HG02571 (cell line): ENCODE measurements around the gene ACY1.

Source experiments
- ATAC-seq: cut with Tn5 transposase; IDR thresholded peaks from one replicate; pipeline ENCODE4 v1.9.1; 2021; ENCODE audit warnings: mild to moderate bottlenecking, moderate library complexity; ENCODE audit not compliant: unreplicated experiment

ACY1 gene

GRCh38 chr3:51945926-51946705 is 37.2 kb upstream of the ACY1 start:
- no peak for ATAC-seq

- no peak for ATAC-seq
These were observed 36.5 kb upstream of the ACY1 start for GRCh38 chr3:51946796-51947195.

GRCh38 chr3:51947215-51947900 is 36.0 kb upstream of the ACY1 start:
- no peak for ATAC-seq

- no peak for ATAC-seq
These were observed 35.2 kb upstream of the ACY1 start for GRCh38 chr3:51948016-51948580.

- ATAC-seq, result no peak
These were observed 34.2 kb upstream of the ACY1 start for GRCh38 chr3:51949121-51949520.

GRCh38 chr3:51950899-51951298 is 32.4 kb upstream of the ACY1 start:
- ATAC-seq, result no peak

GRCh38 chr3:51953445-51953844 is 29.9 kb upstream of the ACY1 start:
- ATAC-seq, result no peak

GRCh38 chr3:51954105-51954504 is 29.2 kb upstream of the ACY1 start:
- no peak for ATAC-seq

- no peak for ATAC-seq
These were observed 28.6 kb upstream of the ACY1 start for GRCh38 chr3:51954713-51955112.

- no peak for ATAC-seq
These were observed 28.0 kb upstream of the ACY1 start, which contains the start of gene GPR62 for GRCh38 chr3:51955175-51955892. Gene GPR62 (plus strand): TSS chr3:51955381. CDS start chr3:51955653, 272 bp downstream.

- ATAC-seq, result no peak
These were observed 27.2 kb upstream of the ACY1 start for GRCh38 chr3:51955893-51956770.

GRCh38 chr3:51957520-51958205 is 25.7 kb upstream of the ACY1 start:
- ATAC-seq, result no peak

- ATAC-seq, result no peak
These were observed 24.5 kb upstream of the ACY1 start for GRCh38 chr3:51958603-51959521.

- no peak for ATAC-seq
These were observed 23.7 kb upstream of the ACY1 start for GRCh38 chr3:51959651-51960050.

- no peak for ATAC-seq
These were observed 22.9 kb upstream of the ACY1 start for GRCh38 chr3:51960386-51960785.

- ATAC-seq, result no peak
These were observed 22.3 kb upstream of the ACY1 start for GRCh38 chr3:51961011-51961410.

- ATAC-seq, result no peak
These were observed 21.4 kb upstream of the ACY1 start for GRCh38 chr3:51961602-51962569.
